Measurements from ENCODE around the gene CDKAL1.

DNA sequence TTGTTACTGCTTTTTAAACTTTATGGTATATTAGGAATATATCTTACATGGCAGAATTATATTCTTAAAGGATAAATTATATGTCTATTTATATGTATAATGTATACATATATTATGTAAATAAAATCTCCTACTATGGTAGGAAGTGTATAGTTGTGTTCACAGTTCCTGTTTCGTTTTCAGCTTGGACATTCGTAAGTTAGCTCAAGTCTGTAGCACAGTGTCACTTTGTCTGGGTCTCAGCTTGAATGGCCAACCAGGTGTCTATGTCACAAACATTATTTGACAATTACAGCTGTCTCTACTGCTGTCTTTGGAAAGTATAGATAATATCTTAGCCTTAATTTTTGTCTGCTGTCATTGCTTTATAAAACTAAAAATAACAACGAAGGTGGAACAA, 303.9 kb downstream of the CDKAL1 start:
- TF ChIP-seq, protein P1, sequence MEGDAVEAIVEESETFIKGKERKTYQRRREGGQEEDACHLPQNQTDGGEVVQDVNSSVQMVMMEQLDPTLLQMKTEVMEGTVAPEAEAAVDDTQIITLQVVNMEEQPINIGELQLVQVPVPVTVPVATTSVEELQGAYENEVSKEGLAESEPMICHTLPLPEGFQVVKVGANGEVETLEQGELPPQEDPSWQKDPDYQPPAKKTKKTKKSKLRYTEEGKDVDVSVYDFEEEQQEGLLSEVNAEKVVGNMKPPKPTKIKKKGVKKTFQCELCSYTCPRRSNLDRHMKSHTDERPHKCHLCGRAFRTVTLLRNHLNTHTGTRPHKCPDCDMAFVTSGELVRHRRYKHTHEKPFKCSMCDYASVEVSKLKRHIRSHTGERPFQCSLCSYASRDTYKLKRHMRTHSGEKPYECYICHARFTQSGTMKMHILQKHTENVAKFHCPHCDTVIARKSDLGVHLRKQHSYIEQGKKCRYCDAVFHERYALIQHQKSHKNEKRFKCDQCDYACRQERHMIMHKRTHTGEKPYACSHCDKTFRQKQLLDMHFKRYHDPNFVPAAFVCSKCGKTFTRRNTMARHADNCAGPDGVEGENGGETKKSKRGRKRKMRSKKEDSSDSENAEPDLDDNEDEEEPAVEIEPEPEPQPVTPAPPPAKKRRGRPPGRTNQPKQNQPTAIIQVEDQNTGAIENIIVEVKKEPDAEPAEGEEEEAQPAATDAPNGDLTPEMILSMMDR (IDR thresholded peaks at IDR 0.05), result no peak
- no peak for TF ChIP-seq POLR2A (IDR thresholded peaks at IDR 0.05)
